Head of caudate nucleus (tissue), 42 donors: ENCODE measurements around the gene USPL1.
A peak's percentile ranks its signal among the peaks of the same experiment; 100 is the strongest.
"Not testable (repeated sequence)": the region's sequence is repeated elsewhere in the genome, so short reads cannot be mapped to it uniquely, and the experiment has no call there.

ENCODE experiments used
- DNase-seq, 42 donors: peaks; one replicate each; pipeline versions ENCODE4 v3.0.0 to v3.0.0-alpha.2; 2020 to 2021; ENCODE audit warnings: mixed read lengths in 7 of 42
- intact Hi-C: fragments of 100-400 bp; cut with DNase I; formaldehyde crosslinking; loops from one replicate; pipeline ENCODE4 v1.15.0; 2022

Gene USPL1

DNA sequence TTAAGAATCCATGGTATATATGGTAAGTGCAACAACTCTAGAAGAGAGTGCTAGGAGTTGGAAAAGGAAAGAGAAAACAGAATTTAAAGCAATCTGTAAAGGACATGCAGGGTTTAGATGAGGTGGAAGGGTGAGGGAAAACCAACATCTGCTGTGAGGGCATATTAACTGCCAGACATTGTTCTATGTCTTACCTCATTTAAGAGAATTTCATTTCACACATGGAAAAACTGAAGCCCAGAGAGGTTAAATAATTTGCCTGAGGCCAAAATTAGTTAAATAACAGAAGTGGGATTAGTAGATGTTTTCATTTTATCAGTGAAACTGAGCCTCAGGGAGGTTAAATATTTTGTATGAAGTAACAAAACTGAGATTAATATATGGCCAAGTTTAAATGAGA lies 7.4 kb upstream of the USPL1 start:
- intact Hi-C loops = no loop called here
- DNase-seq = no peak

DNA sequence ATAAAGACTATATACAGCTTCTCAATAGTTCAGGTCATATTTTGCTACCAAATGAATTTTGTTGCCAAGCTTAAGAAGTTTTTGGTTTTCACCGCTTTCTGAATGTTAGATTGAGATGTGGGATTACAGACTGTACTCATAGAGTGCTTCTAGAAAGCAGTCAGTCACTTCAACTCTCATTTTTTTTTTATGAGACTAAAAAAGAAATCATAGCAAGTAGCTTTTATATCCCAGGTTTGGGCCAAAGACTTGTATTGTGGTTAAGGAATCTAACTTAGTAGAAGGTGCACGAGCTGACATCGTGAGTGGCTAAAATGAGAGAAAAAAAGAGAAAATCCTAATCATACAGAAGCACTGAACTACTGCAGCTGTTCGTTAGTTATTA lies 2.2 kb upstream of the USPL1 start:
- intact Hi-C loops = loop anchor here (5.0 kb wide), 1 partner anchor 208 kb away; no protein-coding TSS in a partner anchor
- no peak for DNase-seq

DNA sequence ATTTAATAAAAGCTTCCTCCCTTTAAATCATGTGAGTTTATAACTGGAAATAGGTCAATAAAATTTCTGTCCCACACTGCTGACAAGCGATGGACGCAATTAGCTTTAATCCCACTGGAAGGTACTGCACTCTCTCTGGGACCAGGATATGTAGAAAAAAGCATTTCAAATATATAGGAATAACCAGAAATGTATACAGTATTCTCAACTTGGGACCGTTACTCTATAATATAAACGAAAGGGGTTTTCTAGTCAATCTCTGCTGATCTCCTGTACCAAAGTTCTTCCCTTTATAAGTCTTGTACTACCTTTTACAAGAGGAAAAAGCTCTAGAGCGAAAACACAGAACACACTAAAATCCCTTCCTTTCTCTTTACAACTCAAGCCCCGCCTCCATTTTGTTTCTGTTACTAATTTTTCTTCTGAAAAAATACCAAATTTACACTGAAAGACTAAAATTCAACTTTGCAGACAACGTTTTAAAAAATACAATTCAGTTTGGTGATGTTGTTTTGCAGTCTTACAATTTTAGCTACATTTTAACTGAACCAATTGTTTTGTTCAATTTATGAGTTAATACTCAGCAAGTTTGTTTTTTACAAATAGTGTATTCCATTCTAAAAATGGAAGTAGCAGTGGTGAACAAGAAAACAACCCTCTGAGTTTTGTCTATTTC lies 1.7 kb upstream of the USPL1 start:
- no peak for DNase-seq
- intact Hi-C loops = loop anchor here (2.0 to 5.0 kb wide), 2 partner anchors 151 to 209 kb away; partner anchors contain the start of gene HMGB1

DNA sequence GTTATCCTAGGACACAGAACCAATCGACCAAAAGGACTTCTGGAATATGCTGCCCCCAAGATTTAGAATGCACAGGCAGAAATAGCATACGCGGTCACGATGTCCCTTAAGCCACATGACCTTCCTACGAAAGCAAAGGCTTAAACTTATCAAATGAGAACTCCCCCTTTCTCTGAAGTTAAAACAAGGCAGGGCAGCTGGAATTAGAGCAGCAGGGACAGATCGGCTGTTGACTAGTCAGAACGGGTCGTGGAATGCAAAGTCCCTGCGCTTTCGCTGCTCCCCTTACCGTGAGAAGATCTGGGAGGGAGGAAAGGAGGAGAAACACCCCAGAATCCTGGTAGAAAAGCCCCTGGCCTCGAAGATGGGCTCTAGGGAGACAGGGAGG lies 799 bp upstream of the USPL1 start:
- DNase-seq = peak; percentile 34 to 87 (median 70)
- intact Hi-C loops = loop anchor here (1.0 to 5.0 kb wide), 3 partner anchors 57 to 210 kb away; partner anchors contain the start of gene HMGB1

DNA sequence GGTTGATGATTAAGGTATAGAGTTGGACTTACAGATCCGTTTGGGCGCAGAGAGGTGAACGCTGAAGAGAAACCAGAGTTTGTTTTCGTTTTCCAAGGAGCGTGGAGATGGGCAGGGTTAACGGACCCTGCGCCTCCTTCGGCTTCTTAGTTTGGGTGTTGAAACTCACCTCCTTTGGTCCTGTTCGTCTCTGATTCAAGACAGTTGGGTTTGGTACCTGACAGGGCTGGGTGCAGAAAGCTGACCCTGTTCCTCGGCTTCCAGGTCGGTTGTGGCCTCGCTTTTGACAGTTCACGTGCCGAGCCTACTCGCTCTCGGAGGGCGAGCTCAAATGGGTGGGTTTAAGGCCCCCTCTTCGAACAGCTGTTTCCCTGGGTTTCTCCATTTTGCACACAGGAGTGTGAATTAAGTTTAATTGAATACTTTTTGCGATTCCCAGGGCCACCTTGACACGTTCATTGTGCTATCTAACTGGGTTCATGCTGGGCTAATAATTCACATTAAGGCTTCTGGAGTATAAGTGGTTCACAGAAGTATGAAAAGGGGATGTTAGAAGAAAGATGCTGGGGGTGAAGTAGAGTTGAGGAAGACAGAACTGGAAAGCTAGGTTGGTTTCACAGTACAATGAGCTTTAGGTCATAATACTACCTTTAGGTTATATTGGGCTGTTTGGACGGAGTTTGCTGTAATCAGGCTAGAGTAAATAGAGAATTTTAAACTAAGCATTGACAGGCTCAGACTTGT lies 638 bp downstream of the USPL1 start:
- intact Hi-C loops = loop anchor here (5.0 kb wide), 1 partner anchor 211 kb away; no protein-coding TSS in a partner anchor
- DNase-seq = peak in 20 of 42 donors; percentile 8 to 47 (median 24)

DNA sequence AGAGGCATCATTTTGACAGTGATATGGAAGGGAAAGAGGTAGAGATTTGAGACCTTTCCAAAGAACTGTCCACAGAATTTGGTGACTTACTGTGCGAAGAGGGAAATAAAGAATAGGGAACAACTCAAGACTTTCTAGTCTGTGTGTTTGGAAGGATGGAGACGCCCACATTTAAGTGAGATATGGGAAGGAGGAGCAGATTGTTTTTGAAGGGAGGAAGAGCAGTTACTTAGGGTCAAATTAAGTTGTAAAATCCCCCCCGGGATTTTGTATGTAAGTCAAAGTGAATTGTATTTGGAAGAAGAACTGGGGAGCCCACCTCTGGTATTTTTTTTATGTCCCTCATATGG lies 1.2 kb downstream of the USPL1 start:
- no peak for DNase-seq
- intact Hi-C loops = loop anchor here (5.0 kb wide), 1 partner anchor 212 kb away; no protein-coding TSS in a partner anchor

DNA sequence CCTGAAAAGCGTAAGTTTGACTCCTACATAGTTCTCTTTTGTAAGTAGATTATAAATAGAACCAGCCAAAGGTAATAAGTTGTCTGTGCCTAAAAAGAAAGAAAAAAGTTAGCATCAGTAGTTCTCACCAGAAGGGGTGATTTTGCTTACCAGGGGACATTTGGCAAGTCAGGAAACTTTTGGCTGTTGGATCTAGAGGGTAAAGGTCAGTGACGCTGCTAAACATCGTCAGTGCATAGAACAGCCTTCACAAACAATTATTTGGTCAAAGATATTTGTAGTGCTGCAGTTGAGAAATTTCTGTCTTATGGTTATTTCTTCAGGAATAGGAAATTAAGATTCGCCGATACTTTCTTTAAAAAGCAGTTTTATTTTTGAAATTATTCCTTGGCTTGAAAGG lies 2.0 kb downstream of the USPL1 start:
- intact Hi-C loops = loop anchor here (5.0 kb wide), 1 partner anchor 212 kb away; no protein-coding TSS in a partner anchor
- no peak for DNase-seq

DNA sequence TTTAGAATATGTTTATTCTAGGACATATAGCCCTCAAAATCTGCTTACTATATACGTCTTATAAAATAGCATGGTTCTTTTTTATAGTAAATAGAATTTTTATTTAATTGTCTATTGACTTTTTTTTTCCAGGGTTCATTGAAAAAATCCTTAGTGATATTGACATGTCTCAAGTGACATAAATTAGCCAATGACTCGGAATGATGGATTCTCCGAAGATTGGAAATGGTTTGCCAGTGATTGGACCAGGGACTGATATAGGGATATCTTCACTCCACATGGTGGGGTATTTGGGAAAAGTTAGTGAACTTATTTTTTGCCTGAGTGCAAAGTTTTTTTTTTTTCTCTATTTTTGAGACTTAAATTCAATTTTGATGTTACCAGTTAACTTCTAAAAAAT lies 3.2 kb downstream of the USPL1 start:
- intact Hi-C loops = no loop called here
- DNase-seq = no peak

DNA sequence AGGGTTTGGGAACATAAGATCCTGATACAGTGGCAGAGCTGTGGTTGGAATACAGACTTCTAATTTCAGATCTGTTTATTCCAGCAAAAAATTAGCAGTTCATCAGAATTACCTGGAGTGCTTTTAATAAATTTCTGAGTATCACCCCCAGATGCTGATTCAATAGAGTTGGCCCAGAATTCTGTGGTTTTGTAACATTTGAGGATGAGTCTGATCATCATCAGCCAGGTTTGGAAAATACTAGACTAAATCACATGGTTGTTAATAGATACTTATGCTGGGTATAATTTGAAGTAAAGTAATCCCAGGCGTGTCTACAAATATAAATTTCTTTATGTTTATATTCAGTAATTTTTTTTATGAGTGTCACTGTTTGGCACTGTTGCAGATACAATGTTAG lies 4.8 kb downstream of the USPL1 start:
- intact Hi-C loops = no loop called here
- no peak for DNase-seq

DNA sequence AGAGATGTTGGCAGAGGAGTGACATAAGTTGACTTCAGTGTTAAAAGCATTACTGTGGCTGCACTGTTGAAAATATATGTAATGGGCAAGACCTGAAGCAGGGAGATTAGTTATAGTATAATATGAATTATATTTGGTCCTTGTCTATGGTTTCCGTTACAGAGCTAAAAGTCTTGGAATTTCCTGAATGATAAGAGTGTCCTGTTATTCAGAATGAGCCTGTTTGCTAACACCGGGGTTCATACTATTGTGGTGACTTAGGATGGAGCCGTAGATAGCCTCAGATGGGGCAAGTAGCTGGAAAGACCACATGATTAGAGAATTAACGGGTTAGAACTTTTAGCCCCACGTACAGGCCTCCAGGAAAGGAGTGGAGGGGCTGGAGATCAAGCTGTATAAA lies 5.7 kb downstream of the USPL1 start:
- DNase-seq = no peak
- intact Hi-C loops = no loop called here

DNA sequence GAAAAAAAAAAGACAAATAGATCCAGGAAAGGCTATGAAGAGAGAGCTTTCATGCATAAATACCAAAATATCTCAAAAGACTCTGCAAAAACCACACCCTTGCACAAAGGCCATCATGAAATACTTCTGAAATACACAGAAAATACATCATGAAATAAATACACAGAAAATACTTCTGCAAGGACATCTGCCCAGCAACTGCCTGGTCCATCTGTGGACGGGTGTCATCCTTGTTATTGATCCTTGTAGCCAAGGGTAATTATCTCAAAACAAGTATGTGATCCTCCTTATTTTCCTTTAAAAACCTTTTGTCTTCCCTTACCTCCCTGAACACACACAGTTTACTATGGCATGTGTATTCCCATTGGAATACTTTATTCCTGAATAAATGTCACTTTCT lies 6.9 kb downstream of the USPL1 start:
- DNase-seq = no peak

DNA sequence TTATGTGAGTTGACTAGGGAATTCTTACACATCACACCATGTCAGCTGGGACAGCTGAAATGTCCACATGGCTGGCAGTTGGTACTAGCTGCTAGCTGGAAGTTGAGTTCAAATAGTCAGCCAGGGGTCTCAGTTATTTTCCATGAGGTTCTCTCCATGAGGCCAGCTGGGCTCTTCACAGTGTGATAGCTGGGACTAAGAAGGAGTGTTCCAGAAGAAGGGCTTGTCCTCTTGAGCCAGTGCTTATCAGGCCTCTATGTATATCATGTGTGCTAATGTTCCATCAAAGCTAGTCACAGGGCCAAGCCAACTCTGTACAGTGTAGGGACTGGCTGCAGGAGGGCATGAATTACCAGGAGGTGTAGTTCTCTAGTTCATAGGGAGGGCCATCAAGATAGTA lies 11.8 kb downstream of the USPL1 start:
- intact Hi-C loops = no loop called here
- DNase-seq = no peak

More for the DNA sequence above, 6.9 kb downstream of the USPL1 start:
- intact Hi-C loops = no loop called here

DNA sequence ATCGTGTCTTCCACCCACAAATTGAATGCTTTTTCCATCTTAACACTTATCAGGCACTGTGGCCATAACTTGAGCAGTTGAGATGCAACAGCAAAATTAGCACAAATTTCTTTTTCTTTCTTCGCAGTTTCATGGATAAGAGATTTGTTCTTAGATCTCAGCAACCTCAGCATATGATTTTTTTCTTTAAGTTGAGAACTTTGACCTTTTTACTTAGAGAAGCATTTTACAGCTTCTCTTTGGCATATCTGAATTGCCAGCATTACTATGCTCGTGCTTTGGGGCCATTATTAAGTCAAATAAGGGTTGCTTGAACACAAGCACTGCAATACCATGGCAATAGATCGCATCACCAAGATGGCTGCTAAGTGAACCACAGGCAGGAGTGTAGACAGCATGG lies 16.1 kb downstream of the USPL1 start:
- intact Hi-C loops = no loop called here
- no peak for DNase-seq

DNA sequence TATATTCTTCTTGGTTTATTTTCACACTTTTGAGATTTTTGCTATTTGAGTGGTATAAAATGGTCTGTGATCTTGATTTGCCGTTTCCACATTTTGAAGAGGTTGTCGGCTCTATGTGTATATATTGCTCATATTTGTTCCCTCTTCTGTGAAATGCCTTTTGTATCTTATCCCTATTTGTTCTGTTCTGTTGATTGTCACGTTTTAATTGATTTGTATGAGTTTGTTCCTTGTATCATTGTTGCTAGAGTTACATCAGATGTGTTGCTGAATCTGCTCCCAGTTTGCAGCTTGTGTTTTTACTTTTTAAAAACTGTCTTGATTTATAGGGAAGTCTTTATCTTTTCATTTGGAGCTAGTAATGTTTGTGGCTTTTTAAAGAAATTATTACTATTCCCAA lies 17.1 kb downstream of the USPL1 start:
- no peak for DNase-seq
- intact Hi-C loops = no loop called here

DNA sequence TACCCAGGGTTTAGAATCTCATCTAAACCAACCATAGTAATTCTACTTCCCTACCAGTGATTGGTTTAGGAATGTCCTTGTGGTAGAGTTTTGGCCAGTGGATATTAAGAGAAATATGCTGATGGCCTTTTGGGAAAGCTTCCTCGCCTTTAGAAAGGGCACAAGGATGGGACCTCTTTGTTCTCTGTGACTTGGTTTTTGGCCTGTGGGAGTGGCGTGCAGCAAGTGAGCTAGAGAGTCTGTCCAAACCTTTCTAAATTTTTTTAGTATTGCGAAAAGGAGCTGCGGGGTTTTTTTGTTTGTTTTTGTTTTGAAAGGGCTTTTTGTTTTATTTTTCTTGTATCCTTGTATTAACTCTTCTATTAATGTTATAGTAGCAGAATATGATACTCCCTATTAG lies 20.6 kb downstream of the USPL1 start:
- intact Hi-C loops = no loop called here
- DNase-seq = no peak

DNA sequence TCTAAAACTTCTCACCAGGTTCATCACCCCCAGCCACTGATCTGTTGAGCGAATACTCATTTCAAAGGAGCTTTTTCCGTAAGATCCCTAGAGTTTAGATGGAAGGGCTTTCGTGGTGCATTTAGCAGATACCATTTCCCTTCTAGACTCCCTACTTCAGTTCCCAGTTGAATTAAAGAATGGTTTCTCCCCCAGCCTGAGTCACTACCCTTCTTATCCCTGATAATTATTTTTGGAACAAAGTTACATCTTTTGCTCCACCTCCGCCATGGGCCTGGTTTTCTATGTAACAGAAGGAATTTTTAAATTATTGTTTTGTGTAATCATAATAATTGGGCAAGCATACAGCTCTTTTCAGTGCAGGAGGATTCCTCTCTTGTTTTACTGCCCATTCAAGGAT lies 22.0 kb downstream of the USPL1 start:
- intact Hi-C loops = no loop called here
- peak in 23 of 42 donors; percentile 19 to 86 (median 42) for DNase-seq

DNA sequence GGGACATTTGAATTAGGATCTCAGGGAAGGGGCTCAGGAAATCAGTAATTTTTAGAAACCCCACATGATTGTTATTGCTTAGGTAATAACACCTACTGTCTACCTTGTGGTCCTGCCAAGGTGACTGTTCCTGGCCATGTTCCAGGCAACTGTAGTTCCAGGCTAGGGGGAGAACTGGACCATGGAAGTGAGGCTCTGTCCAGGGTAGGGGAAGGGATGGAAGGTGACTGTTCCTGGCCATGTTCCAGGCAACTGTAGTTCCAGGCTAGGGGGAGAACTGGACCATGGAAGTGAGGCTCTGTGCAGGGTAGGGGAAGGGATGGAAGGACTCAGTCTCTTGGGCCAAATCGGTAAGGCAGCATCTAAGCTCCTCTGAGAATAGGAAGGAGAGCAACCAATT lies 23.5 kb downstream of the USPL1 start:
- intact Hi-C loops = not testable (repeated sequence)

DNA sequence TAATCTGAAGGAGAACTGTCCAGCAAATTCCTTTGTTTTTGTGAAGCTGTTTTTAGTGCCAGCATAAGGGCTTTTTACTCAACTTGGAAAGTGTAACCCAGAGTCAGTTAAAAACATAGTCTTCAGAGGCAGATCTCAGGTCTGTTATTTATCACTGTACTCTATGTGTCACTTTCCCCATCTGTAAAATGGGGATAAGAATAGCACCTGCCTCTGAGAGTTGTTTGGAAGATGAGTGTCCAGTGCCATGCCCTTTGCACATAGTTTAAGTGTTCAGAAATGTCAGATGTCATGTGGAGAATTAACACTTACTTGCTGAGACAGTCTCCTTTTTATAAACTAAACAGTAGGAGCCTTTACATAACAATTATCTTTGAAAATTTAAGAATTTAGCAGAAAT lies 27.9 kb downstream of the USPL1 start:
- intact Hi-C loops = no loop called here
- DNase-seq = no peak

More for the DNA sequence above, 23.5 kb downstream of the USPL1 start:
- not testable (repeated sequence) for DNase-seq

DNA sequence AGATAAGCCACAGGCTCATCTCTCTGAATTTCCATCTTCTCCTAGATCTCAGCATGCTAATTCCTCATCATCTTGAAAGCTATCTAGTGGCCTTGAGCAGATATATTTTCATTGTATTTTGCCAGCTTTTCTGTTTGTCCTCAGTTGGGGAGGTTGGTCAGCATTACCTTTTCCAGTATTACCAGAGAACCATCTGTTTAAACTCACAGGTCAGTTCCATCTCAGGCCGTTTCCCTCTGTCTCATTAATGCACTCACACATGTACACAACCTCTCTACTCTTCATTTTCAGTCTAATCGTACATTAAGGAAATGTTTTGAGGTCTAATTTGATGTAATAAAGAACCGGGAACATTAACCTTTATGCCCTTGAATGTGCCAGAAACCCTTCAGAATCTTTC lies 29.7 kb downstream of the USPL1 start:
- intact Hi-C loops = no loop called here
- no peak for DNase-seq

DNA sequence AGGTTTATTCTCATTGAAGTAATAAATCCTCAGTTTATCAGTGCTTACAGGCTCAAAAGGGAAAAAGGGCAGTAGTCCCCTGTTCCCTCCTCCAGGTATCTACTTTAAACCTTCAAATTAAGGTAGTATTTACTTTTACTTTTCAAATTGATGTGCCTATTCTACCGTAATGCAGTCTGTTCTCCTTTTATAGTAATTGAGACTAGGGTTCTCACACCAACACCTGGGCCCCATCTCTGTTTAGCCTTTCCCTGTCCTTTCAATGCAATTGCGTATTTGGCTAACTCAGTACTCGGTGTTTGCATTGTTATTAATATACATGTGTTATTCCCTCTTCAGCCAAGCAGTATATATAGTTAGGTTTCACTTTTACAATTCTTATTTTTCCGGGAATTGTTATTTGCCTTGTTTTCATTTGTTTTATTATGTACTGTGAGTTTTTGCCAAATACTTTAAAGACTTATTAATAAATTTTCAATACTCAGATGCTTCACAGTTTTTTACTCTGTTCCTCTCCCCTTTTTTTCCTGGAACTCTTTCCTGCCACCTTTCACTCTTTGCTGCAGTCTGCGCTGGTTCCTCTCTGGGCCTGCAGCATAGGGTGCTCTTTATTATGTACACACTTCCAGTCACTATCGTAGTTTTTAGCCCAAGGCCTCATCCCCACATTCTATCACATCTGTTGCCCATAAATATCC lies 30.3 kb downstream of the USPL1 start:
- intact Hi-C loops = no loop called here
- no peak for DNase-seq
